ENCODE results near the gene CYP26B1. TPM values are rescaled to one million over a fixed set of nuclear protein-coding genes. Genes with fewer than 3 reads are reported as not detected.
A peak's percentile ranks its signal among the peaks of the same experiment; 100 is the strongest.

CYP26B1 gene
- 100 to 1,000 TPM in 2 of 8 experiments, 10 to 100 TPM in 1, 1 to 10 TPM in 5; 1.7 to 272 (median 6.0) TPM for total RNA-seq

DNA sequence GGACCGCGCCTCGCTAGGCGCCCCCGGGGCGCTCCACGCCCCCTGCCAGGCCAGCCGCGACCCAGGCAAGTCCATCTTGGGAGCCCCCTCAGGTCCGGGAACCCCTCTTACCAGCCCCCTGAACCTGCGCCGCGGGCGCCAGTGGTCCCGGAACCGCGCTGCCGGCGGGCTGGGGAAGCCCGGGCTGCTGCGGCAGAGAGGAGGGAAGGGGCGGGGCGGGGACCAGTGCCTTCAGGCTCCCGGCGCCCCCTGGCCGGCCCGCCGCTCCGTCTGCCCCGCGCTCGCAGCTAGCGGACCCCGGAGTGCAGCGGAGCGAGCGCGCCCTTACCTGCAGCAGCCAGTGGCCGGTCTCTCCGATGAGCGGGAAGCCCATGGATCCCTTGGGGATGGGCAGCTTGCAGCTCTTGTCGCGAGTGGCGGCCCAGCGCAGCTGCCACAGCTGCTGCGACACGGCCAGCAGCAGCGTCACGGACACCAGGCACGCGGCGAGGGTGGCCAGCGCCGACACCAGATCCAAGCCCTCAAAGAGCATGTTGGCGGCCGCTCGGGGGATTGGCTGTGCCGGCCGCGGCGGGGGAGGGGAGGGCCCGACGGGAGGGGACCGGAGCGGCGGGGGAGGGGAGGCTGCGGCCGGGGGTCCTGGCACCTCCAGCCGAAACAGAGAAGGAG is at the start of gene CYP26B1:
Gene CYP26B1, minus strand, starts transcription at position 560 of the 669 bp plus-strand sequence. Its CDS starts 28 bp downstream, at position 532.
- in situ Hi-C loops (cut with MboI; ENCODE audit: low pct_unique_long_range_greater_than_20kb in 2 of 9, low sequenced_read_pairs in 9 of 9, unreplicated experiment in 9 of 9), result loop anchor here in 4 of 9 experiments (10.0 to 25.0 kb wide), 4 partner anchors 210 to 610 kb away; no protein-coding TSS in a partner anchor
- ATAC-seq (replicated peaks in 6 of 8), result peak in 2 of 8 experiments; percentile 1 to 3
- H3K4me1 ChIP-seq (replicated peaks in 1 of 2), result peaks cover 28 to 45% of the 10 kb centered on the region in 2 donors
- WGBS, 10 experiments, result 0% methylated on average over 6 of the region's 69 CpGs; no CpG with 5 or more reads in 8 of the 10 experiments
- H3K4me3 ChIP-seq, result peak within 1 kb of the TSS; percentile 19 to 36 (median 25)
- no peak within 1 kb of the TSS for H3K27ac ChIP-seq

- Histone ChIP-seq H3K4me3 (no peak overlapping the region), H3K27ac (no peak overlapping the region), H3K4me1 (replicated peaks in 1 of 2) (peaks cover 0 to 1% of the 10 kb centered on the region in 2 donors)
- ATAC-seq (replicated peaks in 6 of 8), result no peak
- in situ Hi-C loops (cut with MboI; ENCODE audit: low pct_unique_long_range_greater_than_20kb in 2 of 9, low sequenced_read_pairs in 9 of 9, unreplicated experiment in 9 of 9), result no loop called here
Measured at GRCh38 chr2:72193723-72194122, 46.1 kb upstream of the CYP26B1 start.

DNA sequence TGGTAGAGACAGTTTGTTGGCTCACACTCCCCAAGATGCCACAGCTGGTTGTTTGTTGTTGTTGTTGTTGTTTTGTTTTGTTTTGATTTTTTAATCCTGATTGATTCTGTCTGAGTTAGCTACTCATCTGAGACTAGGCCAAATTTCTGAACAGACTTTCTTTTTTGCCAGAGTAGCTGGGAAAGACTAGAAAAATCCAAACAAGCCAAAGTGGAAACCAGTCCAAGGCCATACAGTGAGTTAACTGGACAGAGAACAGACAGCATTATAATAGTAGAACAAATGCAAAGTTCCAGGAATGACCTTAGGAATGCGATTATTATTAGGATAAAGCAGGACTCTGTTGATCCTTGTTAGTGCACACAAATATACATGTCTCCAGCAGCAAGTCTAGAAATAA is 43.8 kb upstream of the CYP26B1 start:
- H3K27ac ChIP-seq, result no peak overlapping the region
- H3K4me1 ChIP-seq (replicated peaks in 1 of 2), result no peaks in the 10 kb centered on the region
- no peak overlapping the region for H3K4me3 ChIP-seq
- ATAC-seq (replicated peaks in 6 of 8), result no peak
- 38 to 100% (median 89%) methylated on average over 1 of the region's 1 CpG; no CpG with 5 or more reads in 2 of the 10 experiments for WGBS, 10 experiments
- in situ Hi-C loops (cut with MboI; ENCODE audit: low pct_unique_long_range_greater_than_20kb in 2 of 9, low sequenced_read_pairs in 9 of 9, unreplicated experiment in 9 of 9), result no loop called here

GRCh38 chr2:72185206-72185605 is 37.5 kb upstream of the CYP26B1 start:
- in situ Hi-C loops (cut with MboI; ENCODE audit: low pct_unique_long_range_greater_than_20kb in 2 of 9, low sequenced_read_pairs in 9 of 9, unreplicated experiment in 9 of 9), result no loop called here
- ATAC-seq (replicated peaks in 6 of 8), result no peak
- no peak overlapping the region for H3K27ac ChIP-seq
- no peak overlapping the region for H3K4me3 ChIP-seq
- 60 to 100% (median 80%) methylated on average over 1 of the region's 1 CpG; no CpG with 5 or more reads in 5 of the 10 experiments for WGBS, 10 experiments
- peaks cover 0 to 2% of the 10 kb centered on the region in 2 donors for H3K4me1 ChIP-seq (replicated peaks in 1 of 2)

- WGBS, 10 experiments, result 33 to 100% (median 91%) methylated on average over 1 to 2 of the region's 2 CpGs; no CpG with 5 or more reads in 6 of the 10 experiments
- H3K4me3 ChIP-seq, result no peak overlapping the region
- no peak overlapping the region for H3K27ac ChIP-seq
- peaks cover 0 to 2% of the 10 kb centered on the region in 2 donors for H3K4me1 ChIP-seq (replicated peaks in 1 of 2)
- ATAC-seq (replicated peaks in 6 of 8), result no peak
- in situ Hi-C loops (cut with MboI; ENCODE audit: low pct_unique_long_range_greater_than_20kb in 2 of 9, low sequenced_read_pairs in 9 of 9, unreplicated experiment in 9 of 9), result no loop called here
Measured at GRCh38 chr2:72183466-72183865, 35.8 kb upstream of the CYP26B1 start.

DNA sequence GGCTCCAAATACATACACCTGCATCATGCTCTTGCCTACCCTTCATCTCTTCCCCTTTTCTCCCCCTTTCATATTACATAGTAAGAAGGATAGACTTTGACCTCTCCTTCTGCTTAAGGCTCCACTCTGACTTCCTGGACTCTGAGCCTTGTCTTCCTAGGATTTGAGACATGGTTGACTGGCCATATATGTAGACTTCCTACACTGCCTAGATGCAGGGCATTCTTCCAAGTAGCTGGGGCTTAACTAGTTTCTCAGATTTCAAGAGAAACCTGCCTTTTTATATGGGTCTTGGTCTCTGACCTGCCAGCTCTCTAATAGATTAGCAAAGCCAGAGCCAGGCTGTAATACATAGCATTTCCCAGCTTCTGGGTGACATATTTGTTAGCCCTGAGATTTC is 35.4 kb upstream of the CYP26B1 start:
- Histone ChIP-seq H3K4me3 (no peak overlapping the region), H3K27ac (no peak overlapping the region), H3K4me1 (replicated peaks in 1 of 2) (peaks cover 0 to 2% of the 10 kb centered on the region in 2 donors)
- in situ Hi-C loops (cut with MboI; ENCODE audit: low pct_unique_long_range_greater_than_20kb in 2 of 9, low sequenced_read_pairs in 9 of 9, unreplicated experiment in 9 of 9), result no loop called here
- no peak for ATAC-seq (replicated peaks in 6 of 8)

GRCh38 chr2:72182547-72182946 is 34.9 kb upstream of the CYP26B1 start:
- H3K4me3 ChIP-seq, result no peak overlapping the region
- 75 to 100% (median 90%) methylated on average over 1 to 4 of the region's 4 CpGs; no CpG with 5 or more reads in 1 of the 10 experiments for WGBS, 10 experiments
- in situ Hi-C loops (cut with MboI; ENCODE audit: low pct_unique_long_range_greater_than_20kb in 2 of 9, low sequenced_read_pairs in 9 of 9, unreplicated experiment in 9 of 9), result no loop called here
- peaks cover 0 to 2% of the 10 kb centered on the region in 2 donors for H3K4me1 ChIP-seq (replicated peaks in 1 of 2)
- no peak for ATAC-seq (replicated peaks in 6 of 8)
- H3K27ac ChIP-seq, result no peak overlapping the region

DNA sequence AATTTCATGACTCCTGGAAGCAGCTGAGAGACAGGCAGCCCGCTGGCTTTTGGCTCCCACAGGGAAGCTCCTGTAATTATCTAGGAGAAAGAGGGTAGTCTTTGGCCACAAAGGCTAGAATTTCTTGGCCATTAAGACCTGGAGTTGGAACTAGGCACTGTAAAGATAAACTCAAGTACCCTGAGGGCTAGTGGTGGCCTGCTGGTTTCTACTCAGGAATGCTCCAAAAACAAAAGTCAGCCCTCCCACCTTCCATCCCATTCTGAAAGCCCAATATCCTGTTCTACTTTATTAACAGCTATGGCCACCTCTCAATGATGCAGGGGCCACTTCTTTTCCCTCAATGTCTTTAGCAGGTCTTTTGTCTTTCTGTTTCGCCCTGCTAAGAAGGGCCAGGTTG is 34.0 kb upstream of the CYP26B1 start:
- ATAC-seq (replicated peaks in 6 of 8), result no peak
- no peak overlapping the region for H3K4me3 ChIP-seq
- peaks cover 0 to 2% of the 10 kb centered on the region in 2 donors for H3K4me1 ChIP-seq (replicated peaks in 1 of 2)
- H3K27ac ChIP-seq, result no peak overlapping the region
- in situ Hi-C loops (cut with MboI; ENCODE audit: low pct_unique_long_range_greater_than_20kb in 2 of 9, low sequenced_read_pairs in 9 of 9, unreplicated experiment in 9 of 9), result no loop called here
- WGBS, 10 experiments, result 37 to 100% (median 92%) methylated on average over 1 to 2 of the region's 2 CpGs; no CpG with 5 or more reads in 3 of the 10 experiments

GRCh38 chr2:72180351-72180750 is 32.7 kb upstream of the CYP26B1 start:
- in situ Hi-C loops (cut with MboI; ENCODE audit: low pct_unique_long_range_greater_than_20kb in 2 of 9, low sequenced_read_pairs in 9 of 9, unreplicated experiment in 9 of 9), result no loop called here
- no peak for ATAC-seq (replicated peaks in 6 of 8)
- H3K27ac ChIP-seq, result no peak overlapping the region
- 50% methylated on average over 1 of the region's 1 CpG; no CpG with 5 or more reads in 9 of the 10 experiments for WGBS, 10 experiments
- no peak overlapping the region for H3K4me3 ChIP-seq
- peaks cover 0 to 2% of the 10 kb centered on the region in 2 donors for H3K4me1 ChIP-seq (replicated peaks in 1 of 2)

DNA sequence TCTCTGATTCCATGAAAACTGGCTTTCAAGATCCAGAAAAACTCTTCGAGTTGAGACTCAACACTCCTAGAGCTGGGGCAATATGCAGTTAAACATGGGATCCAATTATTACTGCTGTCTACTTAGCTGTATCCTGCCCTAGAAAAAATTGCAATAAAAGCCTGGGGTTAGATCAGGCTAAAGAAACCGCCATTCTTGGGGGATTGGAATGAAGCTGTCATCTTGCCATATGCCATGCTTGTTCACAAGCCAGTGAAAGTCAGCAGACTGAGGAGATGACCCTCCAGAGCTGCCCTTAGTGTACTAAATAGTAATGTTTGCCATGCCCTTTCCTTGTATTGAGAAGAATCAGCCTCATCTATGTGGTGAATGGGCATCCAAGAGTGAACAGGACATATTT is 30.9 kb upstream of the CYP26B1 start:
- in situ Hi-C loops (cut with MboI; ENCODE audit: low pct_unique_long_range_greater_than_20kb in 2 of 9, low sequenced_read_pairs in 9 of 9, unreplicated experiment in 9 of 9), result no loop called here
- no peak for ATAC-seq (replicated peaks in 6 of 8)
- Histone ChIP-seq H3K4me1 (replicated peaks in 1 of 2) (peaks cover 7 to 8% of the 10 kb centered on the region in 2 donors), H3K4me3 (no peak overlapping the region), H3K27ac (no peak overlapping the region)
- 88 to 100% (median 100%) methylated on average over 1 to 2 of the region's 2 CpGs; no CpG with 5 or more reads in 3 of the 10 experiments for WGBS, 10 experiments

DNA sequence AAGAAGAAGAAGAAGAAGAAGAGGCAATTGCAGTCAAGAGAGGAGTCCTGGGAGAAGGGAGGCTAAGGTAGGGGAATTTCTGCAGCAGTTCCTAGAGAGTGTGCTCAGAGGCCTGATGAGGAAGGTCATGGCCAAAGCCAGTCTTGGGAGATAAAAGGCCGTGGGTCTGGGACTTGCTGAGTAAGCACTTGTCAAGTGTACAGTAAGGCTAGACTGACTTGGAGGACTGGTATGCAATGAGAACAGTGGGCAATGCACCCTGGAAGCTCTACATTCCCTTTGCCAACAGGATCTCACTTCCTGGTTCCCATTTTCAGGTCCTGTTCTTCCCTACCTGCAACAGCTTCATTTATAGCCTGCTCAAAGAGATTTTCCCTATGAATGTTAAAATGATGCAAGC is 28.6 kb upstream of the CYP26B1 start:
- Histone ChIP-seq H3K4me1 (replicated peaks in 1 of 2) (peaks cover 10 to 11% of the 10 kb centered on the region in 2 donors), H3K27ac (no peak overlapping the region), H3K4me3 (no peak overlapping the region)
- no peak for ATAC-seq (replicated peaks in 6 of 8)
- WGBS, 10 experiments, result 0 to 100% (median 45%) methylated on average over 1 of the region's 1 CpG; no CpG with 5 or more reads in 1 of the 10 experiments
- in situ Hi-C loops (cut with MboI; ENCODE audit: low pct_unique_long_range_greater_than_20kb in 2 of 9, low sequenced_read_pairs in 9 of 9, unreplicated experiment in 9 of 9), result no loop called here

GRCh38 chr2:72175636-72176035 is 28.0 kb upstream of the CYP26B1 start:
- 38 to 100% (median 90%) methylated on average over 1 to 4 of the region's 4 CpGs; no CpG with 5 or more reads in 1 of the 10 experiments for WGBS, 10 experiments
- in situ Hi-C loops (cut with MboI; ENCODE audit: low pct_unique_long_range_greater_than_20kb in 2 of 9, low sequenced_read_pairs in 9 of 9, unreplicated experiment in 9 of 9), result no loop called here
- Histone ChIP-seq H3K27ac (no peak overlapping the region), H3K4me3 (no peak overlapping the region), H3K4me1 (replicated peaks in 1 of 2) (peaks cover 10 to 11% of the 10 kb centered on the region in 2 donors)
- no peak for ATAC-seq (replicated peaks in 6 of 8)

- H3K4me1 ChIP-seq (replicated peaks in 1 of 2), result peaks cover 10 to 11% of the 10 kb centered on the region in 2 donors
- WGBS, 10 experiments, result 0 to 86% (median 55%) methylated on average over 1 to 4 of the region's 8 CpGs; no CpG with 5 or more reads in 4 of the 10 experiments
- in situ Hi-C loops (cut with MboI; ENCODE audit: low pct_unique_long_range_greater_than_20kb in 2 of 9, low sequenced_read_pairs in 9 of 9, unreplicated experiment in 9 of 9), result loop anchor here in 3 of 9 experiments (25.0 kb wide), 4 partner anchors 414 to 636 kb away; no protein-coding TSS in a partner anchor
- ATAC-seq (replicated peaks in 6 of 8), result peak in 1 of 8 experiments; percentile 38
- H3K27ac ChIP-seq, result no peak overlapping the region
- H3K4me3 ChIP-seq, result no peak overlapping the region
Measured at GRCh38 chr2:72173640-72174321, 26.1 kb upstream of the CYP26B1 start.
